Vagina (tissue), 2 donors: ENCODE data around the gene IL1RAPL1. TPM values are rescaled to one million over a fixed set of nuclear protein-coding genes. Genes with fewer than 3 reads are reported as not detected.

Experiments
- DNase-seq, 2 donors: peaks; one replicate each; pipeline ENCODE4 v3.0.0-alpha.2; 2017; ENCODE audit errors: extremely low spot score in 2 of 2
- H3K27ac ChIP-seq: fragments of 200-600 bp; sonication (generic); one replicate; pipeline ENCODE4 v1.5.1; 2019
- H3K27me3 ChIP-seq: fragments of 200-600 bp; sonication (generic); one replicate; pipeline ENCODE4 v1.5.1; 2019
- H3K36me3 ChIP-seq, 2 donors: fragments of 200-600 bp; sonication (generic); one replicate each; pipeline ENCODE4 v1.5.1; 2017 to 2019
- H3K4me1 ChIP-seq: fragments of 200-600 bp; sonication (generic); one replicate; pipeline ENCODE4 v1.5.1; 2019
- H3K4me3 ChIP-seq, 2 donors: fragments of 200-600 bp; sonication (generic); 1 replicate in 1 of 2; 2 replicates in 1 of 2; pipeline ENCODE4 v1.5.1; 2016 to 2019
- H3K9me3 ChIP-seq: fragments of 200-600 bp; sonication (generic); one replicate; pipeline ENCODE4 v1.5.1; 2019
- POLR2A ChIP-seq, 2 donors: fragments of 450-650 bp; IDR thresholded peaks; one replicate each; pipeline ENCODE4 v1.6.1; 2017; ENCODE audit warnings: antibody characterized with exemption in 2 of 2, mild to moderate bottlenecking in 2 of 2, moderate library complexity in 2 of 2
- POLR2AphosphoS5 ChIP-seq, 2 donors: sonication (generic); formaldehyde crosslinking; IDR thresholded peaks; one replicate each; pipeline ENCODE4 v1.9.0; 2017; ENCODE audit warnings: antibody characterized with exemption in 2 of 2, mild to moderate bottlenecking in 2 of 2, low read depth in 1 of 2; ENCODE audit not compliant: insufficient read depth in 1 of 2
- intact Hi-C: fragments of 100-400 bp; cut with DNase I; formaldehyde crosslinking; loops from one replicate; pipeline ENCODE4 v1.15.1; 2023
- total RNA-seq: library from RNA; depleted of rRNA; stranded (reverse); fragments of >200 nt; gene quantifications from one replicate; pipeline ENCODE4 v1.2.3, GENCODE V29; 2016
- TF ChIP-seq, protein P1 (sequence below), 3 experiments: fragments of 450-650 bp in 2 of 3; fragments of 200-600 bp in 1 of 3; sonication (generic) in 1 of 3; IDR thresholded peaks; one replicate each; pipeline ENCODE4 v1.5.1; 2017 to 2019; ENCODE audit warnings: antibody characterized with exemption in 3 of 3, mild to moderate bottlenecking in 2 of 3, moderate library complexity in 2 of 3

Gene IL1RAPL1
- total RNA-seq, 1 donor from 2014 or later, result not detected

GRCh38 chrX:29726811-29727210, 1139.6 kb downstream of the IL1RAPL1 start:
- intact Hi-C loops, result no loop called here
- Histone ChIP-seq H3K36me3 (no peaks in the 10 kb centered on the region), H3K27ac (no peak overlapping the region), H3K4me1 (no peaks in the 10 kb centered on the region), H3K4me3 (no peak overlapping the region), H3K27me3 (no peaks in the 10 kb centered on the region), H3K9me3 (no peaks in the 10 kb centered on the region)
- no peak for TF ChIP-seq POLR2A (IDR thresholded peaks at IDR 0.05)
- TF ChIP-seq, protein P1, sequence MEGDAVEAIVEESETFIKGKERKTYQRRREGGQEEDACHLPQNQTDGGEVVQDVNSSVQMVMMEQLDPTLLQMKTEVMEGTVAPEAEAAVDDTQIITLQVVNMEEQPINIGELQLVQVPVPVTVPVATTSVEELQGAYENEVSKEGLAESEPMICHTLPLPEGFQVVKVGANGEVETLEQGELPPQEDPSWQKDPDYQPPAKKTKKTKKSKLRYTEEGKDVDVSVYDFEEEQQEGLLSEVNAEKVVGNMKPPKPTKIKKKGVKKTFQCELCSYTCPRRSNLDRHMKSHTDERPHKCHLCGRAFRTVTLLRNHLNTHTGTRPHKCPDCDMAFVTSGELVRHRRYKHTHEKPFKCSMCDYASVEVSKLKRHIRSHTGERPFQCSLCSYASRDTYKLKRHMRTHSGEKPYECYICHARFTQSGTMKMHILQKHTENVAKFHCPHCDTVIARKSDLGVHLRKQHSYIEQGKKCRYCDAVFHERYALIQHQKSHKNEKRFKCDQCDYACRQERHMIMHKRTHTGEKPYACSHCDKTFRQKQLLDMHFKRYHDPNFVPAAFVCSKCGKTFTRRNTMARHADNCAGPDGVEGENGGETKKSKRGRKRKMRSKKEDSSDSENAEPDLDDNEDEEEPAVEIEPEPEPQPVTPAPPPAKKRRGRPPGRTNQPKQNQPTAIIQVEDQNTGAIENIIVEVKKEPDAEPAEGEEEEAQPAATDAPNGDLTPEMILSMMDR (IDR thresholded peaks at IDR 0.05), result no peak
- no peak for TF ChIP-seq POLR2AphosphoS5 (IDR thresholded peaks at IDR 0.05; ENCODE audit: insufficient read depth in 1 of 2, low read depth in 1 of 2)
- no peak for DNase-seq

GRCh38 chrX:29728639-29729038, 1141.4 kb downstream of the IL1RAPL1 start:
- H3K27ac ChIP-seq, result no peak overlapping the region
- no peak for TF ChIP-seq POLR2A (IDR thresholded peaks at IDR 0.05)
- TF ChIP-seq, protein P1 (IDR thresholded peaks at IDR 0.05), result no peak
- TF ChIP-seq POLR2AphosphoS5 (IDR thresholded peaks at IDR 0.05; ENCODE audit: insufficient read depth in 1 of 2, low read depth in 1 of 2), result no peak
- H3K4me3 ChIP-seq, result no peak overlapping the region
- DNase-seq, result no peak
- no peaks in the 10 kb centered on the region for H3K9me3 ChIP-seq
- H3K36me3 ChIP-seq, result no peaks in the 10 kb centered on the region
- intact Hi-C loops, result no loop called here
- H3K4me1 ChIP-seq, result no peaks in the 10 kb centered on the region
- no peaks in the 10 kb centered on the region for H3K27me3 ChIP-seq

DNA sequence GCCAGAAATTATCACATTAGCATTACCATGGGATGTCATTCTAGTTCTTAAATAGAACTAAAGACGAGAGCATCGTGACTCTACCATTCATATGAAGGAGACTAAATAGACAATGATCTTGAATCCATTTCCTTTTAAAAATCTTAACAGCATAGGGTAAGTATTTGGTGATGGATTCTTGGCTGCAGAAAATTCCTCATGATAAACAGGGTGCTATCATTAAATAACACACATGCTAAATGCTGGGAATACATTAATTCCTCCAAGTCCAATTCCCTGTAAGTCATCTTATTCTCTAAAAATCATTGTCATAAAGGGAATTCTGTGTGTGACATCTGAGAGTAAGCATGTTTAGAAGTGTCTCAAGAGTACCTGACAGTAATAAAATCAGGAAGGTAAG, 1157.7 kb downstream of the IL1RAPL1 start:
- Histone ChIP-seq H3K27me3 (no peaks in the 10 kb centered on the region), H3K4me3 (no peak overlapping the region), H3K9me3 (no peaks in the 10 kb centered on the region), H3K36me3 (no peaks in the 10 kb centered on the region), H3K27ac (no peak overlapping the region), H3K4me1 (no peaks in the 10 kb centered on the region)
- no peak for TF ChIP-seq POLR2A (IDR thresholded peaks at IDR 0.05)
- TF ChIP-seq, protein P1 (IDR thresholded peaks at IDR 0.05), result no peak
- TF ChIP-seq POLR2AphosphoS5 (IDR thresholded peaks at IDR 0.05; ENCODE audit: insufficient read depth in 1 of 2, low read depth in 1 of 2), result no peak
- intact Hi-C loops, result no loop called here
- DNase-seq, result no peak

DNA sequence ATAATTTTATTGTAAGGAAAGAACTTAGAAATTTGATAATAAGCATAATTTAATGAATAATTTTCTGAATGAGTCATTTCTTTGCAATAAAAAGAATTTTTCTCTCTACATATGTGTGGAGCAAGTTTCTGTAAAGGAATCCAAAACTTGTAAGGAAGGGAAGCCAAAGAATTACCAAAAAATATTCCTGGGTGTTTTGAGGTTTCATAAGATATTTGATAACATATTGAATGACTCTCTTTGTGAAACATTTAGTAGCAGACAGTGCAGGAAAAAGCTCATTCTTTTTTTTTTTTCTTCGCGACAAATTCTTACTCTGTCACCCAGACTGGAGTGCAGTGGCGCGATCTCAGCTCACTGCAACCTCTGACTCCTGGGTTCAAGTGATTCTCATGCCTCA, 1159.1 kb downstream of the IL1RAPL1 start:
- no peaks in the 10 kb centered on the region for H3K4me1 ChIP-seq
- no peak for DNase-seq
- no peak for TF ChIP-seq POLR2AphosphoS5 (IDR thresholded peaks at IDR 0.05; ENCODE audit: insufficient read depth in 1 of 2, low read depth in 1 of 2)
- TF ChIP-seq, protein P1 (IDR thresholded peaks at IDR 0.05), result no peak
- no peak for TF ChIP-seq POLR2A (IDR thresholded peaks at IDR 0.05)
- H3K36me3 ChIP-seq, result no peaks in the 10 kb centered on the region
- H3K27ac ChIP-seq, result no peak overlapping the region
- H3K9me3 ChIP-seq, result no peaks in the 10 kb centered on the region
- intact Hi-C loops, result no loop called here
- H3K4me3 ChIP-seq, result no peak overlapping the region
- no peaks in the 10 kb centered on the region for H3K27me3 ChIP-seq

DNA sequence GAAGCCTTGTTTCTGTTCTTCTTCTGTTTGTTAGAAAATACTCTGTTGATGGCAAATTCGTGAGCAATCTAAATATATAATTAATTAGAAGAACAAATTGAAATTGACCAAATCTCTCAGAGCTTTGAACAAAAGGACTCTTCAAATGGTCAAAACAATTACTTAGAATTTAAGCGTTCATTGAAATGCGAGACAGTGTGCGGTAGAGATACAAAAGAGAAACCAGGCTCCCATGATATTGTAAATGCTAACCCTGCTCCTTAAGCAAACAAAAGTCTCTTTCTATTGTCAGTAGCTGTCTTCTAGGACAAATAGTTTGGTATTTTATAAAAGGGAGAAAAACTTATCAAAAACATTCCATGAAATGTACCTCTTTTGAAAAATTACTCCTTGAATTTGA, 1174.8 kb downstream of the IL1RAPL1 start:
- Histone ChIP-seq H3K27ac (no peak overlapping the region), H3K9me3 (no peaks in the 10 kb centered on the region), H3K4me1 (no peaks in the 10 kb centered on the region), H3K27me3 (no peaks in the 10 kb centered on the region), H3K4me3 (no peak overlapping the region), H3K36me3 (no peaks in the 10 kb centered on the region)
- DNase-seq, result no peak
- no peak for TF ChIP-seq POLR2A (IDR thresholded peaks at IDR 0.05)
- TF ChIP-seq, protein P1 (IDR thresholded peaks at IDR 0.05), result no peak
- intact Hi-C loops, result no loop called here
